CD4-positive, alpha-beta memory T cell (primary cell): ENCODE results near the gene SUCLG2. TPM values are rescaled to one million over a fixed set of nuclear protein-coding genes. Genes with fewer than 3 reads are reported as not detected.

Experiments
- CTCF ChIA-PET: fragments of 350-600 bp; sonication (Branson Sonifier 250); formaldehyde crosslinking; loops from one replicate; lab custom pipeline; 2021; ENCODE audit warnings: inconsistent platforms; ENCODE audit not compliant: partially characterized antibody; lab: Charles Lee
- POLR2A ChIA-PET: fragments of 350-600 bp; sonication (Branson Sonifier 250); formaldehyde crosslinking; loops from one replicate; lab custom pipeline; 2021; ENCODE audit not compliant: partially characterized antibody; lab: Charles Lee
- DNase-seq, 5 donors: peaks; one replicate each; pipeline versions ENCODE4 v3.0.0 to v3.0.0-alpha.2; 2020 to 2022; ENCODE audit warnings: mixed read lengths in 1 of 5
- H3K27ac ChIP-seq: one replicate; pipeline ENCODE4 v1.7.0; 2013; ENCODE audit warnings: low read depth, low read length
- H3K27me3 ChIP-seq: 2 replicates; pipeline ENCODE4 v1.7.0; 2013; ENCODE audit warnings: mild to moderate bottlenecking, low read length, moderate library complexity; ENCODE audit not compliant: insufficient read depth
- H3K36me3 ChIP-seq: 2 replicates; pipeline ENCODE4 v1.7.0; 2013; ENCODE audit warnings: mild to moderate bottlenecking, low read length, moderate library complexity; ENCODE audit not compliant: insufficient read depth
- H3K4me1 ChIP-seq: 2 replicates; pipeline ENCODE4 v1.7.0; 2013; ENCODE audit warnings: mild to moderate bottlenecking, low read length, moderate library complexity; ENCODE audit not compliant: insufficient read depth
- H3K4me3 ChIP-seq, 2 donors: one replicate each; pipeline ENCODE4 v1.7.0; 2013; ENCODE audit warnings: low read length in 2 of 2, mild to moderate bottlenecking in 1 of 2
- H3K9me3 ChIP-seq, 2 donors: one replicate each; pipeline ENCODE4 v1.7.0; 2013; ENCODE audit warnings: low read length in 2 of 2, control low read depth in 1 of 2; ENCODE audit not compliant: control insufficient read depth in 1 of 2
- H3K27ac Mint-ChIP-seq, 7 donors: one replicate each; pipeline ENCODE4 v1.8.0; 2020 to 2021; ENCODE audit warnings: mixed read lengths in 7 of 7, mild to moderate bottlenecking in 6 of 7, inconsistent platforms in 3 of 7, moderate library complexity in 3 of 7
- H3K27me3 Mint-ChIP-seq, 2 donors: one replicate each; pipeline ENCODE4 v1.8.0; 2020 to 2021; ENCODE audit warnings: mixed read lengths in 2 of 2
- H3K36me3 Mint-ChIP-seq, 2 donors: one replicate each; pipeline ENCODE4 v1.8.0; 2020 to 2021; ENCODE audit warnings: mixed read lengths in 2 of 2, inconsistent platforms in 1 of 2, mild to moderate bottlenecking in 1 of 2
- H3K4me1 Mint-ChIP-seq, 4 donors: one replicate each; pipeline ENCODE4 v1.8.0; 2020 to 2021; ENCODE audit warnings: mixed read lengths in 4 of 4, mild to moderate bottlenecking in 1 of 4
- H3K4me3 Mint-ChIP-seq, 8 donors: one replicate each; pipeline ENCODE4 v1.8.0; 2020 to 2021; ENCODE audit warnings: mixed read lengths in 8 of 8, mild to moderate bottlenecking in 7 of 8, moderate library complexity in 6 of 8, inconsistent platforms in 3 of 8
- H3K9me3 Mint-ChIP-seq, 8 donors: one replicate each; pipeline ENCODE4 v1.8.0; 2020 to 2021; ENCODE audit warnings: mixed read lengths in 8 of 8, mild to moderate bottlenecking in 5 of 8, inconsistent platforms in 3 of 8, moderate library complexity in 1 of 8
- intact Hi-C: fragments of 100-400 bp; cut with micrococcal nuclease; formaldehyde crosslinking; loops from one replicate; pipeline ENCODE4 v1.15.1; 2023
- polyA plus RNA-seq, 2 donors: library from polyadenylated mRNA; unstranded; fragments of 300-500 nt; fragmentation: Illumina TruSeq; gene quantifications; one replicate each; pipeline ENCODE4 v1.2.3, GENCODE V29; 2021
- total RNA-seq, 2 experiments: library from RNA; stranded (reverse); gene quantifications; one replicate each; pipeline ENCODE4 v1.2.3, GENCODE V29; 2021

Gene SUCLG2
- total and polyA plus RNA-seq, 4 experiments from 2014 or later: 46.1 to 114 (median 56.8) TPM

DNA sequence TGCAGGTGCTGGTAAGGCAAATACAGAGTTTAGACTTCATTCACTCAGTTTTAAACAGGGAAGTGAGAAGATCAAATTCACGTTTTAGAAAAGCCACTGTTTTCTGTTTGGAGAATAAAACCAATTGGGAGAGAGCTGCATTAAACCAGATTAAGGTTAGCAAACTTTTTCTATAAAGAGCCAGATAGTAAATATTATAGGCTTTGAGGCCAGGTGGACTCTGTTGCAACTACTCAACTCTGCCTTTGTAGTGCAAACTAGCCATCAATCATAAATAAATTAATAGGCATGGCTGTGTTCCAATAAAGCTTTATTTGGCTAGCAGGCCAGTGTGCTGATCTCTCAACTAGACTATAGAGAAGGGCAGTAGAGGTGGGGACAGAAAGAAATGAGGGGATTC, 33.5 kb downstream of the SUCLG2 start:
- no peaks in the 10 kb centered on the region for H3K4me1 ChIP-seq
- no peak overlapping the region for H3K27ac ChIP-seq
- Mint-ChIP-seq H3K4me3 (no peak overlapping the region), H3K4me1 (peaks cover 24 to 53% (median 43%) of the 10 kb centered on the region in 4 donors), H3K27me3 (no peaks in the 10 kb centered on the region), H3K9me3 (no peaks in the 10 kb centered on the region), H3K27ac (peak overlapping the region in 4 of 7 donors; percentile 2 to 74 (median 54)), H3K36me3 (peaks cover 78 to 81% of the 10 kb centered on the region in 2 donors)
- H3K9me3 ChIP-seq: no peaks in the 10 kb centered on the region
- no peaks in the 10 kb centered on the region for H3K27me3 ChIP-seq
- peaks cover 13% of the 10 kb centered on the region for H3K36me3 ChIP-seq
- no peak for DNase-seq
- POLR2A ChIA-PET: no interaction called here
- no peak overlapping the region for H3K4me3 ChIP-seq
- intact Hi-C loops: no loop called here
- CTCF ChIA-PET: no interaction called here

DNA sequence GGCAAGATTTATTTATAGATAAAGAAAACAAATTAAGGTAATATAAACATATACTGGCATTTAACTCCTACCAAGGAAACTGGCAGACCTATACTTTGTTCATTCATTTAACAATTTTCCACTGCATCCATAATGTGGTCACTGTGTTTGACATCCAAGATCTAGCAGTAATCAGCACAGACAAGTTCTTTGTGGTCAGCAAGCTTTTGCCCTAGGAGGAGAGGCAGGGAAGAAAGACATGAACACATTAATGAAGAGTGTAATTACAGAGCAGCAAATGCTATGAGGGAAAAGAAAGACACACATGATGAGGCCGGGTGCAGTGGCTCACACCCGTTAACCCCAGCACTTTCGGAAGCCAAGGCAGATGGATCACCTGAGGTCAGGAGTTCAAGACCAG, 34.4 kb downstream of the SUCLG2 start:
- CTCF ChIA-PET: interaction anchor here (0.8 kb wide), 1 partner anchor 13 kb away, joined by 3 read pairs; no protein-coding TSS in a partner anchor
- POLR2A ChIA-PET: no interaction called here
- H3K27ac ChIP-seq: no peak overlapping the region
- H3K4me3 Mint-ChIP-seq: no peak overlapping the region
- H3K27me3 ChIP-seq: no peaks in the 10 kb centered on the region
- no peak for DNase-seq
- intact Hi-C loops: no loop called here
- no peak overlapping the region for H3K4me3 ChIP-seq
- no peaks in the 10 kb centered on the region for H3K9me3 ChIP-seq
- H3K27ac Mint-ChIP-seq: peak overlapping the region in 1 of 7 donors; percentile 31
- no peaks in the 10 kb centered on the region for H3K27me3 Mint-ChIP-seq
- H3K36me3 ChIP-seq: peaks cover 17% of the 10 kb centered on the region
- peaks cover 78 to 79% of the 10 kb centered on the region in 2 donors for H3K36me3 Mint-ChIP-seq
- H3K4me1 ChIP-seq: no peaks in the 10 kb centered on the region
- peaks cover 26 to 51% (median 41%) of the 10 kb centered on the region in 4 donors for H3K4me1 Mint-ChIP-seq
- H3K9me3 Mint-ChIP-seq: no peaks in the 10 kb centered on the region

DNA sequence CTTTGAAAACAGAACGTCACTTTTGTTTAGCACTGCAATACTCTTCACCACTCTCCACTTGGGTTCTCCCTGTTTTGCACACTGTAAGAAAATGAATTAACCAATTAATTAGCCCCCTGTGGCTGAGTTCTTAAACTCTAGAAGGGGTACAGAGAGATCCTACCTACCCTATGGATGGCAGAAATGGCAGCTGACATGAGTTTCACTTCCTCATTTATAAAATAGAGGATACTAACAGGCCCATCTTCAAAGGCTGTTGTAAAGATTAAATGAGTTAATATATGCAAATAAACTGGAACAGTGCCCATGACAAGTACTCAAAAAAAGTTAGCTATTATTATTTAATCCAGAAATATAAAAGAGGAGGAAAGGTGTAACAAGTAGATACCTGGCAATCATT, 36.9 kb downstream of the SUCLG2 start:
- Mint-ChIP-seq H3K27ac (peak overlapping the region in 1 of 7 donors; percentile 13), H3K27me3 (no peaks in the 10 kb centered on the region), H3K4me1 (peaks cover 31 to 53% (median 38%) of the 10 kb centered on the region in 4 donors), H3K36me3 (peaks cover 72 to 82% of the 10 kb centered on the region in 2 donors), H3K9me3 (no peaks in the 10 kb centered on the region), H3K4me3 (no peak overlapping the region)
- ChIA-PET POLR2A (no interaction called here), CTCF (interaction anchor here (1.1 kb wide), 1 partner anchor 23 kb away, joined by 3 read pairs; no protein-coding TSS in a partner anchor)
- H3K27ac ChIP-seq: no peak overlapping the region
- peaks cover 17% of the 10 kb centered on the region for H3K36me3 ChIP-seq
- intact Hi-C loops: no loop called here
- no peaks in the 10 kb centered on the region for H3K27me3 ChIP-seq
- no peaks in the 10 kb centered on the region for H3K4me1 ChIP-seq
- no peak overlapping the region for H3K4me3 ChIP-seq
- DNase-seq: no peak
- no peaks in the 10 kb centered on the region for H3K9me3 ChIP-seq

DNA sequence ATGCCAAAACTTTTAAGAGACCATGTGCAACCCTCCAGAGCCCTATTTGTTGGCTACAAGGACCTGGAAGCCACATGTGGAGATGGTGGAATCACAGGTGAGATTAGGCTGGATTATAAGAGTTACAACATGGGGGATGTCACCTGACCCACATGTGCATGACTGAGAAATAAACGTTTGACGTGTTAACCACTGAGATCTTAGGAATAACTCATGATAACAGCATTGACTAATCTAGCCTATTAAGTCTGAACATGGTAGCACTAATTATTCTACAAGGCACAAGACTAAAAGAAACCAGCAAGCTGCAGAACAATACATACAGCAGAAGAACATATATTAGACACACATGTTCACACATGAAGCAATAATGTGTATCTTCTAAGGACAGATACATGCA, 38.4 kb downstream of the SUCLG2 start:
- H3K4me1 Mint-ChIP-seq: peaks cover 24 to 45% (median 31%) of the 10 kb centered on the region in 4 donors

DNA sequence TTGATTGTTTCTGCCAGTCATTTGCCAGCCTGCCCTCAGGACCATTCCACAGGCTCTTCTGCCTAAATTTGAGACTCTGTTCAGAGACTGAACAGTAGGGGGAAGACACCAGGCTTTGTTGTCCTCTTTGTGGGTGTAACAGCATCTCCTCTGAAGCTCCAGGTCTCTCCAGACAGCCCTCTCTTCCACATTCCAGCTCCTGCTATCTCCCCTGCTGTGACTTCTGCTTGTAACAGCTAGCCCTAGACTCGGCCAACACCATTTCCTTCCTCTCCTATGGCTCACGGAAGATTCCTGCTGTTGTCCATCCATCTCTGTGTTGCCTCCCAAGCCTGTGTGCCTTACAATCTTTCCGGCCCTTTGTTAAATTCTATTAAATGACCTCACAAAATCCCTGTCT, 40.2 kb downstream of the SUCLG2 start:
- Mint-ChIP-seq H3K27ac (peak overlapping the region in 4 of 7 donors; percentile 6 to 48 (median 16)), H3K36me3 (peaks cover 68 to 85% of the 10 kb centered on the region in 2 donors), H3K4me1 (peaks cover 18 to 36% (median 23%) of the 10 kb centered on the region in 4 donors), H3K9me3 (peaks cover 0 to 3% (median 0%) of the 10 kb centered on the region in 8 donors), H3K27me3 (no peaks in the 10 kb centered on the region), H3K4me3 (no peak overlapping the region)
- DNase-seq: no peak
- Histone ChIP-seq H3K4me1 (no peaks in the 10 kb centered on the region), H3K27ac (no peak overlapping the region), H3K9me3 (no peaks in the 10 kb centered on the region), H3K36me3 (peaks cover 14% of the 10 kb centered on the region), H3K27me3 (no peaks in the 10 kb centered on the region), H3K4me3 (no peak overlapping the region)
- ChIA-PET POLR2A (interaction anchor here (0.7 to 2.0 kb wide), 2 partner anchors 11 to 40 kb away, joined by 3 to 7 read pairs; partner anchors contain the start of gene SUCLG2), CTCF (interaction anchor here (1.2 to 1.5 kb wide), 2 partner anchors 175 to 176 kb away, joined by 3 read pairs; no protein-coding TSS in a partner anchor)
- intact Hi-C loops: no loop called here

More for the DNA sequence above, 38.4 kb downstream of the SUCLG2 start:
- Histone ChIP-seq H3K36me3 (peaks cover 17% of the 10 kb centered on the region), H3K27me3 (no peaks in the 10 kb centered on the region), H3K27ac (no peak overlapping the region), H3K4me1 (no peaks in the 10 kb centered on the region), H3K4me3 (no peak overlapping the region), H3K9me3 (no peaks in the 10 kb centered on the region)
- intact Hi-C loops: no loop called here
- H3K4me3 Mint-ChIP-seq: no peak overlapping the region
- ChIA-PET POLR2A (no interaction called here), CTCF (no interaction called here)
- DNase-seq: no peak
- H3K27me3 Mint-ChIP-seq: no peaks in the 10 kb centered on the region
- H3K9me3 Mint-ChIP-seq: no peaks in the 10 kb centered on the region
- peak overlapping the region in 1 of 7 donors; percentile 47 for H3K27ac Mint-ChIP-seq
- H3K36me3 Mint-ChIP-seq: peaks cover 65 to 83% of the 10 kb centered on the region in 2 donors

DNA sequence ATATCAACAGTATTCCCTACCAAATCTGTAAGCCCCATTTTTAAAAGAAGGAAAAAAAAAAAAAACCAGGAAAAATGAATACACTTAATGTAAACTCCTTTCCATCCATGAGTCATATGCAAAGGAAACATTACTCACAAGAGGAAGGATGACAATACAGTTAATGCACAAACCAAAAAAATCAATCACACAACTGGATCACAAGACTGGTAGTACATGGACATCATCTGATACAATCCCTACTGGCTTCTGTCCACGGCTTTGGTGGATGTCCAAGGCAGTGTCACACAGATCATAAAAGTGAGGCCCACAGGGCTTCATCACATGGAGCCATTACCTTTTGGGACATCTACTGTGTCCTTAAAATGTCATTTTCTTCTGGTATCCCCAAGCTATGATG, 44.0 kb downstream of the SUCLG2 start:
- H3K27me3 Mint-ChIP-seq: no peaks in the 10 kb centered on the region
- DNase-seq: no peak
- Histone ChIP-seq H3K36me3 (peaks cover 28% of the 10 kb centered on the region), H3K4me3 (no peak overlapping the region), H3K27me3 (no peaks in the 10 kb centered on the region), H3K4me1 (peaks cover 8% of the 10 kb centered on the region), H3K9me3 (no peaks in the 10 kb centered on the region), H3K27ac (no peak overlapping the region)
- H3K27ac Mint-ChIP-seq: no peak overlapping the region
- intact Hi-C loops: no loop called here
- H3K9me3 Mint-ChIP-seq: peaks cover 0 to 6% (median 0%) of the 10 kb centered on the region in 8 donors
- H3K36me3 Mint-ChIP-seq: peaks cover 66 to 79% of the 10 kb centered on the region in 2 donors
- peaks cover 16 to 32% (median 27%) of the 10 kb centered on the region in 4 donors for H3K4me1 Mint-ChIP-seq
- H3K4me3 Mint-ChIP-seq: no peak overlapping the region
- POLR2A ChIA-PET: interaction anchor here (0.7 kb wide), 1 partner anchor 44 kb away, joined by 3 read pairs; no protein-coding TSS in a partner anchor
- CTCF ChIA-PET: interaction anchor here (0.6 kb wide), 1 partner anchor 182 kb away, joined by 3 read pairs; no protein-coding TSS in a partner anchor

DNA sequence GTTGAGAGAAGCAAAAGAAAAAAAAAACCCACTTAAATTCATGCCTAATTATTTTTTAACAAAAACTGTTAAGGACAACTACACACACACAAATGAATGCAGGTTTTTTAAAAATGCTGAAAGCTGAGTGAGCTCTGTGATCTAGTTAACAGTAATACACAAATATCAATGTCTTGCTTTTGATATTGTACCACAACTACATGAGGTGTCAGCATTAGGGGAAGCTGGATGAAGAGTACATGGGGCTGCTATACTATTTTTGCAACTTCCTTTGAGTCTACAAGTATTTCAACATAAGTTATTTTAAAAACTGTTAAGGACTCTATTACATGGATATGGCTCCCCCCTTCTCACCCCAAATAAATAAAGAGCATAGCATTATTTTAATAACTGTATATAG, 44.7 kb downstream of the SUCLG2 start:
- no peak overlapping the region for H3K4me3 ChIP-seq
- ChIA-PET CTCF (interaction anchor here (1.0 to 1.4 kb wide), 2 partner anchors 12 to 16 kb away, joined by 3 read pairs; no protein-coding TSS in a partner anchor), POLR2A (no interaction called here)
- H3K9me3 Mint-ChIP-seq: peaks cover 0 to 6% (median 0%) of the 10 kb centered on the region in 8 donors
- no peaks in the 10 kb centered on the region for H3K9me3 ChIP-seq
- peaks cover 69 to 78% of the 10 kb centered on the region in 2 donors for H3K36me3 Mint-ChIP-seq
- intact Hi-C loops: no loop called here
- H3K4me1 ChIP-seq: peaks cover 15% of the 10 kb centered on the region
- DNase-seq: no peak
- H3K36me3 ChIP-seq: peaks cover 28% of the 10 kb centered on the region
- no peak overlapping the region for H3K27ac ChIP-seq
- H3K4me3 Mint-ChIP-seq: no peak overlapping the region
- no peaks in the 10 kb centered on the region for H3K27me3 ChIP-seq
- peak overlapping the region in 1 of 7 donors; percentile 57 for H3K27ac Mint-ChIP-seq
- H3K4me1 Mint-ChIP-seq: peaks cover 20 to 34% (median 27%) of the 10 kb centered on the region in 4 donors
- no peaks in the 10 kb centered on the region for H3K27me3 Mint-ChIP-seq
